GM12864 (cell line): ENCODE data around the gene STYXL1.
"Not testable (repeated sequence)": the region's sequence is repeated elsewhere in the genome, so short reads cannot be mapped to it uniquely, and the experiment has no call there.

Experiments
- DNase-seq: peaks from one replicate; pipeline ENCODE4 v3.0.0-alpha.2; 2011; ENCODE audit warnings: low read depth
- H3K4me3 ChIP-seq: 2 replicates; pipeline ENCODE4 v1.5.1; 2011; ENCODE audit warnings: mild to moderate bottlenecking, low read depth, low read length, control low read depth
- TF ChIP-seq, protein P1 (sequence below): IDR thresholded peaks from 2 replicates; pipeline ENCODE4 v1.5.1; 2011; ENCODE audit warnings: low read depth, mild to moderate bottlenecking, moderate library complexity, low read length, control low read depth, inconsistent platforms; ENCODE audit errors: missing control alignments

Gene STYXL1, protein sequence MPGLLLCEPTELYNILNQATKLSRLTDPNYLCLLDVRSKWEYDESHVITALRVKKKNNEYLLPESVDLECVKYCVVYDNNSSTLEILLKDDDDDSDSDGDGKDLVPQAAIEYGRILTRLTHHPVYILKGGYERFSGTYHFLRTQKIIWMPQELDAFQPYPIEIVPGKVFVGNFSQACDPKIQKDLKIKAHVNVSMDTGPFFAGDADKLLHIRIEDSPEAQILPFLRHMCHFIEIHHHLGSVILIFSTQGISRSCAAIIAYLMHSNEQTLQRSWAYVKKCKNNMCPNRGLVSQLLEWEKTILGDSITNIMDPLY

DNA sequence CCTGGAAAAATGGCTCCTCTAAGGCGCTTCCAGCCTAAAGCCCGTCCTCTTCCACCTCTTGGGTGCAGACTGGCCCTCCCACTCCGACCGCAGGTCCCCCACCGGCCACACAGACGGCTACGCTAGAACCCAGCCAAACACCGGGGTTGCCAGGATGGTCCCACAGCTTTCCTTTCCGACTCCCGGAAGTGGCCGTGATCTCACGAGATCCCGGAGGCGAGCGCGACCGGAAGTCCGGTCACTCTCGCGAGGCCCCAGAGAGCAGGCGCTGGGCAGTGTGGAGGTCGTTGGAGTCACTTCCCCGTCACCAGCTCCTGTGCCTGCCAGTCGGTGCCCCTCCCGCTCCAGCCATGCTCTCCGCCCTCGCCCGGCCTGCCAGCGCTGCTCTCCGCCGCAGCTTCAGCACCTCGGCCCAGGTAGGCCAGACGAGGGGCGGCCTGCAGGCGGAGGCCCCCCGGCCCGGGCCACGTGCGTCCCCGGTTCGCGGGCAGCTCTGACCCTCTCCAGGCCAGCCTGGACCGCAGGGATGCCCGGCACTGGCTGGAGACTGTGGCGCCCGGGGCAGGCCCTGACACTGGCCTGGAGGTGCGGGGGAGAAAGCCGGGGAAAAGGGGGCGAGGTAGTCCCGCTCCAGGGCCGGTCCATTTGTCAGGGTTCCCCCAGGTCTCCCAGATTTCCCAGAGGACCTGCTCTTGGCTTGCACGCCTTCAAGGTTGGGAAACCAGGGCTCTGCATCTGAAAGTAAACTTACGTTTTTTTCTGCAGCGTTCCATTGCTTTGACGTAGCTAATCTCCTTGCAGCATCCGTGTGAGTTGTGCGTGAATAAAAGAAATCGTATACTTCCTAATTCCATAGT lies at the start of gene STYXL1, which contains the start of gene MDH2:
STYXL1 (minus strand) TSS at position 190 of the 857 bp plus-strand sequence. CDS start 17,477 bp downstream, outside the sequence.
MDH2 (plus strand) TSS at position 296 of the 857 bp plus-strand sequence; CDS start at position 351, 55 bp downstream.
- peak; percentile 84 for DNase-seq
- TF ChIP-seq, protein P1, sequence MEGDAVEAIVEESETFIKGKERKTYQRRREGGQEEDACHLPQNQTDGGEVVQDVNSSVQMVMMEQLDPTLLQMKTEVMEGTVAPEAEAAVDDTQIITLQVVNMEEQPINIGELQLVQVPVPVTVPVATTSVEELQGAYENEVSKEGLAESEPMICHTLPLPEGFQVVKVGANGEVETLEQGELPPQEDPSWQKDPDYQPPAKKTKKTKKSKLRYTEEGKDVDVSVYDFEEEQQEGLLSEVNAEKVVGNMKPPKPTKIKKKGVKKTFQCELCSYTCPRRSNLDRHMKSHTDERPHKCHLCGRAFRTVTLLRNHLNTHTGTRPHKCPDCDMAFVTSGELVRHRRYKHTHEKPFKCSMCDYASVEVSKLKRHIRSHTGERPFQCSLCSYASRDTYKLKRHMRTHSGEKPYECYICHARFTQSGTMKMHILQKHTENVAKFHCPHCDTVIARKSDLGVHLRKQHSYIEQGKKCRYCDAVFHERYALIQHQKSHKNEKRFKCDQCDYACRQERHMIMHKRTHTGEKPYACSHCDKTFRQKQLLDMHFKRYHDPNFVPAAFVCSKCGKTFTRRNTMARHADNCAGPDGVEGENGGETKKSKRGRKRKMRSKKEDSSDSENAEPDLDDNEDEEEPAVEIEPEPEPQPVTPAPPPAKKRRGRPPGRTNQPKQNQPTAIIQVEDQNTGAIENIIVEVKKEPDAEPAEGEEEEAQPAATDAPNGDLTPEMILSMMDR: no peak
- H3K4me3 ChIP-seq: peak within 1 kb of the TSS; percentile 82

DNA sequence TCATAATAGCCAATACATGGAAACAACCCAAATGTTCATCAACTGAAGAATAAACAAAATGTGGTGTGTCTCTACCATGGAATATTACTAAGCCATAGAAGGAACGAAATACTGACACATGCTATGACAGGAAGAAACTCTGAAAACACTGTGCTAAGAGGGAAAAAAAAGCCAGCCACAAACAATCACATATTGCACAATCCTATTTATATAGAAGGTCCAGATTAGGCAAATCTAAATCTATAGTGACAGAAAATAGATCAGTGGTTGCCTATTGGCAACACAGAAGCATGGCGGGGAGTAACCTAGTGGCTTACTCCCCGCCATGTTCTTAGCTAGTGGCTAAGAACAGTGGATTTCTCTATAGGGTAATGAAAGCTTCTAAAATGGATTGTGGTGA lies 48.1 kb upstream of the STYXL1 start:
- H3K4me3 ChIP-seq: no peak overlapping the region
- TF ChIP-seq, protein P1: no peak
- no peak for DNase-seq

DNA sequence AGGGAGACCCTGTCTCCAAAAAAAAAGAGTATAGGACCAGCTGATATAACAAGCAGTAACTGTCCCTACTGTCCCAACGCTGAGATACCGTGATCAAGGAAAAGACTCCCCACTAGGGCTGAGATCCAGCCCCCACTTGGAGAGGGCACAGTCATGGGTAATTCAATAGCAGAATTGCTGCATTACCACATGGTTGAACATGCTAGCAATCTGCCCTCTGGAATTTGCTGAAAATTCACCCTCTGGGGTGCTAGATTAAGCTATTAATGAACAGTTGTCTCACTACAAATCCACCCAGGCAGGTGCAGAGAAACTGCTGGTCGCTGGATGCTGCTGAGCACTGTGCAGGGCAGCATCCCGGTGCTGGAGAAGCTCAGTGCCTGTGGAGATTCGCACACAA lies 46.5 kb upstream of the STYXL1 start:
- H3K4me3 ChIP-seq, DNase-seq: not testable (repeated sequence)

DNA sequence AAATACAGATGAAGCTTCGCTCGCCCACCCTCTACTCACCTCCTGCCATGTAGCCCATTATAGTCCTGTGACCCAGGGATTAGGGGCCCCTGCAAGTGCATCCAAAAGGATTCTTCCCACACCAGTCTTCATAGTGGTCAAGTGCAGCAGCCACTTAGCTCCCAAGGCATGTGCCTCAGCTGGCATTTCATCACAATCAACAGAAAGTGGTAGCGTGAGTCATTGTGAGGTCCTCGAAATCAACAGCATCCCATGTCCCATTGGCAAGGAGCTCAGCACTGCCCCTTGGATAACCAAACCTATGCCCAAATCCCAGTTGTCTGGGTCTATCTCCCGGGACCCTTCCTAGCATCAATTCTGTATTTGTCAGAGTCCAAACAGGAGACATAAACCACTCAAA lies 45.7 kb upstream of the STYXL1 start:
- not testable (repeated sequence) for H3K4me3 ChIP-seq, DNase-seq

DNA sequence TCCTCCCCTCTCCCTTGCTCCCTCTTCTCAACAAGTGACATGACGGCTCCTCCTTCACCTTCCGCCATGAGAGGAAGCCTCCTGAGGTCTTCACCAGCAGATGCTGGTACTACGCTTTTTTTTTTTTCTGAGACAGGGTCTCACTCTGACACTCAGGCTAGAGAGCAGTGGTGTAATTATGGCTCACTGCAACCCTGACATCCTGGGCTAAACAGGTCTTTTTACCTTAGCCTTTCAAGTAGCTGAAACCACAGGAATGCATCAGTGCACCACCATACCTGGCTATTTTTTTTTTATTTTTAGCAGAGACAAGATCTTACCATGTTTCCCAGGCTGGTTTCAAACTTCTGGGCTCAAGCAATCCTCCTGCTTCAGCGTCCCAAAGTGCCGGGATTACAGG lies 43.7 kb upstream of the STYXL1 start:
- DNase-seq: no peak
- no peak overlapping the region for H3K4me3 ChIP-seq
- TF ChIP-seq, protein P1: no peak

DNA sequence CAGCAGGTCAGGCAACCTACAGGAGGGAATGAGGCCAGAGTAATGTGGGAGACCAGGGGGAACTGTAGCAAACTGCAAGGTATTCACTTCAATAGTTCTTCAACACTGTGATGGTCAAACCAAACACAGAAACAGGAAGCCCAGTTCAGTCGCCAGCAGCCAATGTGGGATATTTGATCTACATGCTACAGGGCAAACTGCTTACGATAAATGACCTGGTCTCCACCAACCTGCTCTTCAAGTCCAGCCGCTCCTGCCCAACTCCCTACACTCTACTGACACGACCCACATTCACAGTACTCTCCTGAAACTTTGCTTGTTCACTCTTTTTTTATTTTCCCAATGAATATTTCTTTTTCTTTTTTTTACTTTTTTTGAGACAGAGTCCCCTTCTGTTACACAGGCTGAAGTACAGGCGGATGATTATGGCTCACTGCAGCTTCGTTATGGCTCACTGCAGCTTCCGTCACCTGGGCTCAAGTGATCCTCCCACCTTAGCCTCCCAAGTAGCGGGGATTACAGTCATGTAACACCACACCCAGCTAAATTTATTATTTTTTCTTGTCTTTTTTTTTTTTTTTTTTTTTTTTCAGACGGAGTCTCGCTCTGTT lies 42.2 kb upstream of the STYXL1 start:
- no peak overlapping the region for H3K4me3 ChIP-seq
- no peak for DNase-seq
- TF ChIP-seq, protein P1: no peak

DNA sequence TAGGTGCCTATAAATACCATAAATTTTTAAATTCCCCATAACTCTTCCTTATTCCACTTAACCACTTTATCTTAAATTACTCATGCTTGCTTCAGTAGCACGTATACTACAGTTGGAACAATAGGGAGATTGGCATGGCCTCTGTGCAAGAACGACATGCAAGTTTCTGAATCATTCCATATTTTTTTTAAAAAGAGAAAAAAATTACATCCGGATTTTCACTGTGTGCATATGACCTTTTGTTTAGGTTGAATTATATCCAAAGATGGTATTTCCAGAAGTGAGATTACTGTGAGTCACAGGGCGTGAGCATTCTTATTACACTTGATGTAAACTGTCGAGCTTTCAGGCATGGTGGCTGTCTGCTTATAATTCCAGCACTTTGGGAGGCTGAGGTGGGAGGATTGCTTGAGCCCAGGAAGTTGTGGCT lies 39.6 kb upstream of the STYXL1 start:
- not testable (repeated sequence) for H3K4me3 ChIP-seq, DNase-seq

DNA sequence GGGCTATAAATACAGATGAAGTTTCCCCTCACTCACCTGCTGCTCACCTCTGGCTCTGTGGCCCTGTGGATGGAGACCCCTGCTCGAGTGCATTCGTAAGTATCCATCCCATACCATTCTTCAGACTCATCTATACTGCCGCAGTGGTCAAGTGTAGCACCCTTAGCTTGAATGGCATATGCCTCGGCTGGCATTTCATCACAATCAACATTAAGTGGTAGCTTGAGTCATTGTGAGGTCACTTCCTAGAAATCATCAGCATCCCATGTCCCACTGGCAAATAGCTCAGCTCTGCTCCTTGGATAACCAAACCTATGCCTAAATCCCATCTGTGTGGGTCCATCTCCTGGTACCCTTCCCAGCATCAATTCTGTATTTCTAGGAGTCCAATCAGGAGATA lies 38.3 kb upstream of the STYXL1 start:
- DNase-seq: no peak
- TF ChIP-seq, protein P1: no peak
- H3K4me3 ChIP-seq: no peak overlapping the region

DNA sequence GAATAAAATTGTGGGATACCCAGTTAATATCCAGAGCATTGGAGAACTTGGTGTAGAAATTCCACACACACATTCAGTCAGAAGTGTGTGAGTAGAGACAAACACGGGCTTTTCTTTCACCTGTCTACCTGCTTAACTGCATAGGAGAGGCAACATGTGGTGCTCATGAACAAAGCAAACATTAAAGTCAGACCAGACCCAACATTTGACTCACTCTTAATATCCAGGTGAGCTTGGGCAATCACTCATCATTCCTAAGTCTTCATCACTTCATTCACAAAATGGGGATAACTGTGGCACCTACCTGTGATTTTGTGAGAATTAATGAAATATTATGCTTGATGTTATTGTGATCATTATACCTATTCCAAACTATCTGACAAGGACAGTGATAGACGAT lies 36.3 kb upstream of the STYXL1 start:
- not testable (repeated sequence) for H3K4me3 ChIP-seq, DNase-seq
